SIG-M5 (cell line): ENCODE results near the gene RPL22L1.
A peak's percentile ranks its signal among the peaks of the same experiment; 100 is the strongest.
"Not testable (repeated sequence)": the region's sequence is repeated elsewhere in the genome, so short reads cannot be mapped to it uniquely, and the experiment has no call there.

ENCODE experiments used
- DNase-seq: peaks from one replicate; lab custom pipeline; 2025; lab: John Stamatoyannopoulos, UW

RPL22L1 gene

GRCh38 chr3:170869645-170870593 lies at the start of gene RPL22L1:
TSS of gene RPL22L1 (minus strand) at chr3:170870195. CDS start at chr3:170870167, 28 bp downstream.
- no peak for DNase-seq

DNA sequence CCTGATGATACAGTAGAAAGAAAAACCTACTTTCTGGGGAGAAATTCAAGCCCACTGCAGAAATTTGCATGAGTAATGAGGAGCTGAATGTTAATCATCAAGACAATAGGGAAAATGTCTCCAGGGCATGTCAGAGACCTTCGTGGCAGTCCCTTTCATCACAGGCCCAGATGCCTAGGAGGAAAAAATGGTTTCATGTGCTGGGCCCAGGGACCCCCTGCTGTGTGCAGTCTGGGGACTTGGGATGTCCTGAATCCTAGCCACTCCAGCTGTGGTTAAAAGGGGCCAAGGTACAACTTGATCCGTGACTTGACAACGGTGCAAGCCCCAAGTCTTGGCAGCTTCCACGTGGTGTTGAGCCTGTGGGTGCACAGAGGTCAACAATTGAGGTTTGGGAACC lies 48.7 kb upstream of the RPL22L1 start:
- DNase-seq: no peak

GRCh38 chr3:170914690-170915089 lies 44.7 kb upstream of the RPL22L1 start:
- DNase-seq: no peak

GRCh38 chr3:170914212-170914611 lies 44.2 kb upstream of the RPL22L1 start:
- no peak for DNase-seq

- no peak for DNase-seq
These were observed 41.1 kb upstream of the RPL22L1 start for GRCh38 chr3:170911051-170911450.

- no peak for DNase-seq
These were observed 40.5 kb upstream of the RPL22L1 start for GRCh38 chr3:170910542-170910941.

DNA sequence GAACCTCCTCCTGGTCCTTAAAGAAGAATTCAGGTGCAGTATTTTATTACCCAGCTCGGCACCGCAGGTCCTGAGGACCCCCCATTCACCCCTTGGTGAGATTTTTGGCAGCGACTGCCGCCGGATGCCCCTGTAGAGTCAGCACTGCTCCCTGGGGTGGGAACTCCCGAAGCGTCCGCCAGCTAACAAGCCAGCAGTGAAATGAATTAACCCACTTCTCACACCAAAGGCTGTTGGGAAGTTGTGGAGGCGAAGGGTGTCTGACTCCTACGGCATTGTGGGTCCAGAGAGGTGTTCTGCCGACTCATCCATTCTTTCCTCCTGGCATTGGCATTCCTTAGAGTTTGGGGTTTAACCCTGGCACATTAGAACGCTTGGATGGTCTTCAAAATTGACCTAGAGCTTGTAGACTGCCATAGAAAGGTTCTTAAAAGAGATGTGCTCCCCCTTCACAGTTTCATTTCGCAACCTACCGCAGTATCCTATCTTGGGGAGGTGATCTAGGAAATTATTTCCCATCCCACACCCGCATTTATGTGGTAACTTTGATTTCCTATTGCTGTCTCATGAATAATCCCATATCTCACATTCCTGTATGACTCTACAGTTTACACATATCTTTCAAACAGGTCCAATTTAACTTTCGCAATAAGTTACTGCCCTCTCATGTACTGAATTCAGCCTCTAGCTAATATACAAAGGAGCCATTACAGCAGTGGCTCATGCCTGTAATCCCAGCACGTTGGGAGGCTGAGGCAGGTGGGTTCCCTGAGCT lies 39.3 kb upstream of the RPL22L1 start:
- DNase-seq: no peak

DNA sequence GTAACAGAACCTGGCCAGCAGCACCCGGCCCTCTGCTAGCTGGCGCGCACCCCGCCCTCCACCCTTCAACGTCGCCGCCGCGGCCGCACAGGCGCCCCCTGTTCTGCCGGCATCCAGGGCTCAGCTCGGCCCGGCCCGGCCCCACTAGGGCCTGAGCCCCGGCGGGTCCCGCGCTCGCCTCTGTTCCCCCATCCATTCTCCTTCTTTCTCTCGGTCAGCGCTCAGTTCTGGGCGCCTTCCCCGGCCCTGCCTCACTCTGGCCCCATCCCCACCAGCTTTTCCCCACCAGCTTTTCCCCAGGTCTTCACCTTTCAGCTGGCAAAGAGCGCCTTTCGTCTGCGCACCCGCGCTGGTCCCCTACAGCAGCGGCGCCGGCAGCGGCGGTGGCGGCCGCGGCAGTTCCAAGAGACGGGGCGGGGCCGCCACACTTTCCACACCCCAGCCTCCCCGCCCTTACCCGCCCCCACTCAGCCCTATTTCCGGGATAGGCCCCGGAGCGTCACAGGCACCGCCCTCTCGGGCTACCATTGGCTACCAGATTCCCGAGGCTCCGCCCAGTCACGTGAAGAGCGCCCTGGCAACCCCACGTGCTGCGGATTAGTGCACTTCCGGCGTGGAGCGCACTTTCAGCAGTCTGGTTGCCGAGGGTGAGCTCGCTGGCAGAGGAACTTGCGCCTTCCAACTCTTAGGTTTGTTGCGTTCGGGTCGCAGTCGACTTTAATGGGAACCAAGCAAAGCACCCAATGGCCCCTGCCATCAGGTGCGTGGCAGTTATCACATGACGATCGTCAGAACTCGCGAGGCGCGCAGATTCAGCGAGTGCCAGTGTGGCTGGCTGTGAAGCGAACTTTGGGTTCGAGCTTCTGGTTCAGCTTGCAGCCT lies 38.5 kb upstream of the RPL22L1 start, which contains the start of gene EIF5A2:
TSS of gene EIF5A2 (minus strand) at position 403 of the 882 bp plus-strand sequence. CDS start 831 bp downstream, outside the sequence.
- peak; percentile 5 for DNase-seq

DNA sequence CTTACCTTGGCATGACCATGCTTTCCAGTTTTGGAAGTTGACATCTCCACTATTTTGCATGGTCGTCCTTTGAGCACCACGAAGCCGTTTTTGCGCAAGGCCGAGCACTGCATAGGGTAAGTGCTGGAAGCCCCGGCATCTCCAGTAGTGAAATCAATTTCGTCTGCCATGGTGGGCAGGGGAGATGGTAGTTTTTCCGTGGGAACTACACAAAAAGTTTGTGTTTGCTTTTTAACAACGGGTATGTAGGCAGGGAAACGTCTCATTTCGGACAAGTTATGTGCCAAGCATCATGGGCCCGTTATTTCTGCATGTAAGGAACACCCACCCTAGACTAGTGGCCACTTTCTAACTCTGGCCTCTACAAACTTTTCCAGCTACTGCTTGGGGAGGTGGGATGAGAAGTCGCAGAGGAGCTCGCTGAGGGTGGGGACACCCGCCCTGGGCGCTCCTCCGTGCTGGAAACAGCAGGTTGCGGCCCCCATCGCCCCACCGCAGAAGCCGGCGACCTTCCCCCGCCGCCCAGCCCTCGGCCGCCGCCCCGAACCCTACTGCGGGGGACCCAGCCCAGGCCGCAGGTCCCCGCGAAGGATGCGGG lies 37.7 kb upstream of the RPL22L1 start:
- DNase-seq: no peak

DNA sequence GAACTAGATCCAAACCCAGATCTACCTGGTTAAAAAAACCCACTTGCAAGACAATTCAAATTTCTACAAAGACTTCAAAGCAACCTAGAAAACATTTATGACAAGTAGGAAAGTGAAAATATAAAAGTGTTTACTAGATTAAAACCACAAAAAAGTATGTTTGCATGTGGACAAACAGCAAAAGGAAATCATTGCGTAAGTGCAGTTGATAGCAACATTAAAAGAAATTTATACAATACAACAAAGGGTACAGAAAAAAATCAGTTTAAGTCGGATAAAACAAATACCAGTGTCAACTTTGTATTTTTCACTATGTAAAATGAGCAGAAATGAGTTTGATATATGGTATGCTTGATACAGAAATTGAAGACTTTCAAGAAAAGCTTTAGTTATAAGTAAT lies 35.9 kb upstream of the RPL22L1 start:
- no peak for DNase-seq

DNA sequence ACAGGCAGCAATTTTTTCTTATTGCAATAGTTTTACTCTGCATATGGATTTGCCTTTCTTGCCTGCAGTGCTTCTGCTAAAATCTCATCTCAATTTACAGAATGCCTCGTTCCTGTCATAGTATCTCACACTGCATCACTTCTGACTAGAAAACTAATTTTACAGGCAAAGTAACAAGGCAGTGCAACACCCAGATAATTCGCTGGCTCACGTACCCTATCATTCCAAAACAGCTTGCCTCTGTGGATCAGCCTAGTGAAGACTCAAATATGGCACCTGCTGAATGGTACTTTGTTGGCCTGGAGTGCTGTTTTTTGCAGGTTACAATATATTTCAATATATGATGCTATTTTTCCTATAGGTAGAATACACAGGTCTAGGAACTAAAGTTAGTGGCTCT lies 33.1 kb upstream of the RPL22L1 start:
- DNase-seq: no peak

GRCh38 chr3:170899455-170899854 lies 29.5 kb upstream of the RPL22L1 start:
- no peak for DNase-seq

DNA sequence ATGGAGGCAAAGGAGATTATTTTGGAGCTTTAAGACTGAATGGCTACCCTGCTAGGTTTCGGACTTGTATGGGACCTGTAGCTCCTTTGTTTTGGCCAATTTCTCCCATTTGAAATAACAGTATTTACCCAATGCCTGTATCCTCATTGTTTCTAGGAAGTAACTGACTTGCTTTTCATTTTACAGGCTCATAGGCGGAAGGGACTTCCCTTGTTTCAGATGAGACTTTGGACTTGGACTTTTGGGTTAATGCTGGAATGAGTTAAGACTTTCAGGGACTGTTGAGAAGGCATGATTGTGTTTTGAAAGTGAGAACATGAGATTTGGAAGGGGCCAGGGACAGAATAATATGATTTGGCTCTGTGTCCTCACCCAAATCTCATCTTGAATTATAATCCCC lies 28.0 kb upstream of the RPL22L1 start:
- DNase-seq: no peak

DNA sequence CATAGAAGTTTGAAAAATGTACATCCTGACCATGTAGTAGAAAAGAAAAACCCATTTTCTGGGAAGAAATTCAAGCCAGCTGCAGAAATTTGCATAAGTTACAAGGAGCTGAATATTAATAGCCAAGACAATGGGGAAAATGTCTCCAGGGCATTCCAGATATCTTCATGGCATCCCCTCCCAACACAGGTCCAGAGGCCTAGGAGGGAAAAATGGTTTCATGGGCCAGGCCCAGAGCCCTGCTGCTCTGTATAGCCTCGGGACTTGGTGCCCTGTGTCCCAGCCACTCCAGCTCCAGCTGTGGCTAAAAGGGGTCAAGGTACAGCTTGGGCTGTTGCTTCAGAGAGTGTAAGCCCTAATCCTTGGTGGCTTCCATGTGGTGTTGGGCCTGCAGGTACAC lies 27.2 kb upstream of the RPL22L1 start:
- not testable (repeated sequence) for DNase-seq

DNA sequence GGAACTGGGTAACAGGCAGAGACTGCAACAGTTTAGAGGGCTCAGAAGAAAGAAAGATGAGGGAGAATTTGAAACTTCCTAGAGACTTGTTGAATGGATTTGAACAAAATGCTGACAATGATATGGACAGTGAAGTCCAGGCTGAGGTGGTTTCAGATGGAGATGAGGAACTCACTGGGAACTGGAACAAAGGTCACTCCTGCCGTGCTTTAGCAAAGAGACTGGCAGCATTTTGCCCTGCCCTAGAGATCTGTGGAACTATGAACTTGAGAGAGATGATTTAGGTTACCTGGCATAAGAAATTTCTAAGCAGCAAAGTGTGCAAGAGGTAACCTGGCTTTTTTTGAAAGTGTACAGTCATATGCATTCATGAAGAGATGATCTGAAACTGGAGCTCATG lies 26.8 kb upstream of the RPL22L1 start:
- DNase-seq: no peak

GRCh38 chr3:170896333-170896732 lies 26.3 kb upstream of the RPL22L1 start:
- not testable (repeated sequence) for DNase-seq

DNA sequence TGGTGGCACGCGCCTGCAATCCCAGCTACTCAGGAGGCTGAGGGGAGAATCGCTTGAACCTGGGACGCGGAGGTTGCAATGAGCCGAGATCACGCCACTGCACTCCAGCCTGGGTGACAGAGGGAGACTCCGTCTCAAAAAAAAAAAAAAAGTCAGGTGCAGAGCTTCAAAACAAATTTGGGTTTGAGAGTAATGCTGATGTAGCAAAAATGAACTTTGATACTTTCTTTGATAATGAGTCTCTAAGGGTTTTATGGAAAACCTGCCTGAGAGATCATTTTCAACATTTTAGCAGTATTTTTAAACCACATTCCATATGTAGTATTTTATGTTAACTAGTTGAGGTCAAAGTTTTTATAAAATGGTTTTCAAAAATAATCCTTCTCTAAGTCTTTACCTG lies 23.9 kb upstream of the RPL22L1 start:
- DNase-seq: no peak

- no peak for DNase-seq
These were observed 19.6 kb upstream of the RPL22L1 start for GRCh38 chr3:170889630-170890029.

DNA sequence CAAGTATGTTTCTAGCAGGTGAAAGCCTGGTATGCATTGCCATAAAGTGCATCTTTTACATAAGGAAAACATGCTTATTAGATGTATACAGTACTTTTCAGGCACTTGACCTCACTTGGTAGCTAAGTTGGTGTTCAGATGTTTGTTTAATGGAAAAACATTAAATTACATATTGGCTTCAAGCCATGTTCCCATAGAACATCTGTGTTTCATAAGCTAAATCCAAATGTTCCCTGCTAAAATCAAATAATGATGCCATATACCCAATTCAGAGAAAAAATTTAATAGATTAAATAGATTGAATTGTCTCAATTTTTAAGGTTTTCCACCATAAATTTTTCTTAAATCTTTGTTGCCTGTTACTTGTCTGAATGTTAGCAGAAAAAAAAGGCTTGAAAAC lies 19.1 kb upstream of the RPL22L1 start:
- DNase-seq: no peak

DNA sequence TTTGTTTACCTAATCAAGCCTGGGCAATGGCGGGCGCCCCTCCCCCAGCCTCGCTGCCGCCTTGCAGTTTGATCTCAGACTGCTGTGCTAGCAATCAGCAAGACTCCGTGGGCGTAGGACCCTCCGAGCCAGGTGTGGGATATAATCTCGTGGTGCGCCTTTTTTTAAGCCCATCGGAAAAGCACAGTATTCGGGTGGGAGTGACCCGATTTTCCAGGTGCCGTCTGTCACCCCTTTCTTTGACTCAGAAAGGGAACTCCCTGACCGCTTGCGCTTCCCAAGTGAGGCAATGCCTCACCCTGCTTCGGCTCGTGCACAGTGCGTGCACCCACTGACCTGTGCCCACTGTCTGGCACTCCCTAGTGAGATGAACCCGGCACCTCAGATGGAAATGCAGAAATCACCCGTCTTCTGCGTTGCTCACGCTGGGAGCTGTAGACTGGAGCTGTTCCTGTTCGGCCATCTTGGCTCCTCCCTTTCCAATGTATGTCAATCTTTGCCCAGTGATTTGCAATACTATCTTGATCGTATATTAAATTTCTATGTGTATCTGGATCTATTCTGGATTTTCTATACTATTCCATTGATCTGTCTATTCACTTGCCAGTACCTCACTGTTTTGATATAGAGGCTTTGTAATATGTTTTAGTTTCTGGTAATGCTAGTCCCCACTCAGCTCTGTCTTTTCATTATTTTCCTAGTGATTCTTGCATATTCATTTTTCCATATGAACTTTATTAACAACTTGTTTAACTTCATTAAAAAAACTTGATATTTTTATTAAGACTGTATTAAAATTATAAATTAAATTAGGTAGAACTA lies 14.3 kb upstream of the RPL22L1 start:
- not testable (repeated sequence) for DNase-seq

DNA sequence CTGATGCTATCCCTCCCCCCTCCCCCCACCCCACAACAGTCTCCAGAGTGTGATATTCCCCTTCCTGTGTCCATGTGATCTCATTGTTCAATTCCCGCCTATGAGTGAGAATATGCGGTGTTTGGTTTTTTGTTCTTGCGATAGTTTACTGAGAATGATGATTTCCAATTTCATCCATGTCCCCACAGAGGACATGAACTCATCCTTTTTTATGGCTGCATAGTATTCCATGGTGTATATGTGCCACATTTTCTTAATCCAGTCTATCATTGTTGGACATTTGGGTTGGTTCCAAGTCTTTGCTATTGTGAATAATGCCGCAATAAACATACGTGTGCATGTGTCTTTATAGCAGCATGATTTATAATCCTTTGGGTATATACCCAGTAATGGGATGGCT lies 8.7 kb upstream of the RPL22L1 start:
- DNase-seq: not testable (repeated sequence)
